Activated T-cell treated with anti-CD3 and anti-CD28 coated beads, Interleukin-2, amount 50 U/mL, for 48 hours (primary cell): ENCODE results near the gene ODAD3.
"Not testable (repeated sequence)": the region's sequence is repeated elsewhere in the genome, so short reads cannot be mapped to it uniquely, and the experiment has no call there.

Source experiments
- DNase-seq, 2 experiments: peaks; one replicate each; pipeline ENCODE4 v3.0.0-alpha.2; 2020

Gene ODAD3

DNA sequence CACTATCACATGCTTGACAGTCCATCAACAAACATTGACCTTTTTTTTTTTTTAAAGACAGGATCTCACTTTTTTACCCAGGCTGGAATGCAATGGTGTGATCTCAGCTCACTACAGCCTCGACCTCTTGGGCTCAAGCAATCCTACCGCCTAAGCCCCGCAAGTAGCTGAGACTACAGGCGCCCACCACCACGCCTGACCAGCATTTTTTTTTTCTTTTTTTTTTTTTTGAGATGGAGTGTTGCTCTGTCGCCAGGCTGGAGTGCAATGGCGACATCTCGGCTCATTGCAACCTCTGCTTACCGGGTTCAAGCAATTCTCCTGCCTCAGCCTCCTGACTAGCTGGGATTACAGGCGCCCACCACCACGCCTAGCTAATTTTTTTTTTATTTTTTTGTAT, 24.0 kb upstream of the ODAD3 start:
- not testable (repeated sequence) for DNase-seq

DNA sequence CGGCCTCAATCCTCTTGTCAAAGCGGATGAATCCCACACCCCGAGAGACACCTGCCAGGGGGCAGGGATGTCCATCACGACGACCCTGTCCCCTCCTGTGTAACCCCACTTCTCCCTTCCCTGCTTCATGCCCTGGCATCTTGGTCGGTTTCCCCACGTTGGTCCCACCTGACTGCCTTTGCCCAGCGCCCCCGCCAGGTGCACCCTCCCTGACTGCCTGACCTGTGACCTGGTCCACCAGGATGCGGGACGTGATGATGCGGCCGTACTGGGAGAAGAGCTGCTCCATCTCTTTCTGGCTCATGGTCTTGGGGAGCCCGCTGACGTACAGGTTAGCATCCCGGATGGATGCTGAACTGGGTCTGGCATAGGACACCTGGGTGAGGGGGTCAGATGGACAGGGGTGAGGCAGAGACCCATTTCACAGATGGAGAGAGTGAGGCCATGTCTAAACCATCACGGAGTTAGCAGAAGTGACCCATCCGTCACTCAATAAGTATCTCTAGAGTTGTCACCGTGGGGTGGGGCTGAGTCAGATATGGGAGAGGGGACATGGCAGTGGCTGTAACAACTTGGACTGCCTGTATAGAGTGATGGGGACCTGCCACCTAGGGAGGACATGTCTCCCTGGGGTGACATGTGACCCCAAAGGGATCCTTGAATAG, 23.4 kb upstream of the ODAD3 start:
- DNase-seq, result no peak

DNA sequence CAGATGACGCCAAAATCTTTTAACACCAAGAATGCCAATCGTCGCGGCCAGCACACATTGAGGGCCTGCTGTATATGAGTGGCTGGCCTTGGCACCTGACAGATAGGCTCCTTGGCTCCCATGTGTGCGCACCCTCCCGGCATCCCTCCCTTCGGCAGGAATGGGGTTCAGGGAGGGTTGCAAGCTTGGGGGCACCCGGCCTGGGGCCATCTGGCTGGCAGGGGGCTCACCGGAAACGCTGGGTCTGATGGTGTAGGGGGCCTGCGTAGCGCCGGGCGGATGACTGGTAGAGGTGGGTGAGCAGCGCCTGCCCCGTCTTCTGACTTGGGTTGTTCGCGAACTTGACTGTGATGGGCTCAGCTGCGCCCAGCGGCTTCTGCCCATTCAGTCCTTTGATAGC, 22.9 kb upstream of the ODAD3 start:
- DNase-seq, result no peak

DNA sequence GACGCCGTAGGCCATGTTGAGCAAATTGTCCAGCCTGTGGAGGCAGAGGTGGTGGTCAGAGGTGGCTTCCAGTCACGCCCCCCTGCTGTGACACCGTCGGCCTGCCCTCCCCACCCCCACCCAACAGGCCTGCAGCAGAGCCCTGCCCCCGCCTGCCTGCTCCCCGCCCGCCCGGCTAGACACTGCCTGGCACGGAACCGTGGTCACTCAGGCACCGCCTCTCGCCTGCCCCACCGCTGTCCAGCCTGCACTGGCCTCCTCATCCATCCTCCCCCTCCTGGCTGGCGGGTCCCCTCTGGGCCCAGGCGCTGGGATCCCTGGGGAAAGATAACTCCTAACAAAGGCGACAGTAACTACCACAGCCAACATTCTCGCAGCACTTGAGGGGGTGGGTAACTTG, 22.2 kb upstream of the ODAD3 start:
- DNase-seq, result no peak

DNA sequence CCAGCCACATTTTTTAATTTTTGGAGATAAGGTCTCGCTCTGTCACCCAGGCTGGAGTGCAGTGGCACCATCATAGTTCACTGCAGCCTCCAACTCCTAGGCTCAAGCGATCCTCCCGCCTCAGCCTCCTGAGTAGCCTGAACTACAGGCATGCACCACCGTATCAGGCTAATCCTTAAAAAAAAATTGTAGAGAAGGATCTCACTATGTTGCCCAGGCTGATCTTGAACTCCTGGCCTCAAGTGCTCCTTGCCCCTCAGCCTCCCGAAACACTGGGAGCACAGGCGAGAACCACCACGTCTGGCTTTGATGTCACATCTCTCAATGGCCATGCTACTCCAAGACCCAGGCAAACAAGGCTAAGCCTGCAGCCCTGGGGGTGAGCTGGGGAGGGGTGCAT, 21.7 kb upstream of the ODAD3 start:
- DNase-seq, result no peak

DNA sequence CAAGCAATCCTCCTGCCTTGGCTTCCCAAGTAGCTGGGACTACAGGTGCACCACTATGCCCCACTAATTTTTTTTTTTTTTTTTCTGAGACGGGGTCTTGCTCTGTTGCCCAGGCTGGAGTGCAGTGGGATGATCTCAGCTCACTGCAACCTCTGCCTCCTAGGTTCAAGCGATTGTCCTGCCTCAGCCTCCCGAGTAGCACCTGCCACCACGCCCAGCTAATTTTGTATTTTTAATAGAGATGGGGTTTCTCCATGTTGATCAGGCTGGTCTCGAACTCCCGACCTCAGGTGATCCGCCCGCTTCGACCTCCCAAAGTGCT, 20.3 kb upstream of the ODAD3 start:
- not testable (repeated sequence) for DNase-seq

DNA sequence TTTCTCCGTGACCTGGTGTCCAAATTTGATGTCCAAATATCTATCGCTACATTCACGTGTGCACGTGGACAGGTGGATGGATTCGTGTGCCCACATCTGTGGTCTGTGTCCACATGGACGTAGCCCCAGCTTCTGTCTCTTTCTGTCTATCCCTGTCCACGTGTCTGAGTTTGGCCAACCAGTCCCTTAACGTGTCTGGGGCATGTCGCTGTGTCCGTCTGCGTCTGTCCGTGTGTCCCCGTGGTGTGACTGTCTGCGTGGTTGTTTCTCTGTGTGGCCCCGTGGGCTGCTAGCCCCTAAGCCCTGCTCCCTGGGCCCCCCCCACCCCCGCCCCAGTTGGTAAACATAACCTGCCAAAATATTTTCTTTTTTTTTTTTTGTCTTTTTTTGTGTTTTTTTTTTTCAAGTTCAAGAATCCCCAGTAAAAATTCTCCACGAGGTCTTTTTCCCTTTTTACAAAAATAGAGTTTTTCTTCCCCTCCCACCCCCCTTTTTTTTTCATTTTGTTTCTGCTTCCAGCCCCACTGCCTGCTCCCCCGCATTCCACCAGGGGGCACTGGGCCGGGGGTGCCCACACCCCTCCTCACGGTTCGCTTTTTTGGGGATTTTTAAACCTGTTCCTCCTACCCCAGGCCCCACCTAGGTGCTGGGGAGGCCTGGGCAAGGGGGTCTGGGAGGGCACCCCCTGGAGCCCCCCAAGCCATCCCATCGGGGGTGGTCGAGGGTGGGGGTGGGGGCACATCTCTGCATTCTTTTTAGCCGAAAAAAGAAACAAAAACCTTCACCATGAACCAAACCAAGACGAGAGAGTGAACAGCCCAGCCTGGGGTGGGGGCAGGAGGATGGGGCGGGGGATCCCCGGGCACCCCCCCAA, 18.8 kb upstream of the ODAD3 start:
- DNase-seq, result peak; percentile 33 to 39

DNA sequence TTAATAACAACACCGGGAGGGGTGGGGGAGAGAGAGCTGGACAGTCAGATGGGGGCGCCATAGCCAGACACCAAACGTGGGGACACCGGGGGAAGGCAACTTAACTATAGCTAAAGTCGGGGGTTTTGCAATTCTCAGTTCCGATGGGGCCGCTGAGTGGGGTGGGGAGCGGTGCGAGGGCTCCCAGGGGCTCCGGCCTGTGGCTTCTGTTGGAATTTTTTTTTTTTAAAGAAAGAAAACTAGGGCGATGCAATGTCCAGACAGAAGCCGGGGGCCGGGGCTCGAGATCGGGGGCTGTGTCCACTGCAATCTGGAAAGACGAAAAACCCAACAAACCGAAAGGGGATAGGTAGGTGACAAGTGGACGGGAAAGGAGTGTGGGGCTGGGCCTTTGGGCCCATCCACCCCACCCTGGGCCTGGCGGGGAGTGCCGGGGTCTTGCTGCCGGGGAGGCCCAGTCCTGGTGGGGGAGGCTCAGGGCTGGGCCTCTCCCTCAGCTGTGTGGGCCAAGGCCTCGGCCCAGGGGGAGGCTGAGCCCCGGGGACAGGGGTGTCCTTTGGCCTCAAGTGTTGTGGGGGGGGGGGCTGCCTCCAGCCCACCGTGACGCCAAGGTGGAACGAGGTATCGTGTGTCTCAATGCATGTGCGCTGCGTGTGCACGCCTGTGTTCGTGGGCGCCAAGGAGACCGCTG, 17.8 kb upstream of the ODAD3 start:
- no peak for DNase-seq

DNA sequence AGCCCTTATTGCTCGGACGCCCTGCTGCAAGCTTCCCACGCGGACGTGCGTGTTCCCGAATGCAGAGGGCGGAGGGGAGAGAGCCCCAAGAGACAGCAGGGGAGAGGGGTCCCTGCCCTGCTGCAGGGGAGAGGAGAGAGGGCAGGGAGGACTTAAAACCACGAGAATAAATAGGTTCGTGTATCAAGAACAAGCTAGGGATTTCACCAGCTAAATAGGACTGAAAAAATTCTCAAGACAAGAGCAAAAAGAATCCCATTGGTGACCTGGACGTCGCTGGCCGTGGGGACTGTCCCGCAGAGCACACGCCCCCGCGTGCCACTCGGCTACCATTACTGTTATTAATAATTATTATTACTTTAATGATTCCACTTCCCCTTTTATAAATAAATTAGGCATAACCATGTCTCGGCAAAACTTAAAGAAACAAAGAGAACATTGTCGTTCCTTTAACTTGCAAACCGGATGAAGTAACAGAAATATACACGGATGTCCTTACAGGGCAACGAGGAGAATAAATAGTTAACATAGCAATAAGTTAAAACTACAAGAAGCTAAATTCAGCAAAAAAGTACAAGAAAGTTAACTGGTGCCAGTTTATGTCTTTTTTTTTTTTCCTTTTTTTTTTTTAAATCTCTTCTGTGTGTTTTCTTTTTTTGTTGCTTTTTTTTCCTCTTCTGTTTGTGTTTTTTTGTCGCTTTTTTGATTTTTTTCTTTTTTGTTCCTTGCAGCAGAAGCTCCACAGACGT, 17.1 kb upstream of the ODAD3 start:
- DNase-seq, result no peak

DNA sequence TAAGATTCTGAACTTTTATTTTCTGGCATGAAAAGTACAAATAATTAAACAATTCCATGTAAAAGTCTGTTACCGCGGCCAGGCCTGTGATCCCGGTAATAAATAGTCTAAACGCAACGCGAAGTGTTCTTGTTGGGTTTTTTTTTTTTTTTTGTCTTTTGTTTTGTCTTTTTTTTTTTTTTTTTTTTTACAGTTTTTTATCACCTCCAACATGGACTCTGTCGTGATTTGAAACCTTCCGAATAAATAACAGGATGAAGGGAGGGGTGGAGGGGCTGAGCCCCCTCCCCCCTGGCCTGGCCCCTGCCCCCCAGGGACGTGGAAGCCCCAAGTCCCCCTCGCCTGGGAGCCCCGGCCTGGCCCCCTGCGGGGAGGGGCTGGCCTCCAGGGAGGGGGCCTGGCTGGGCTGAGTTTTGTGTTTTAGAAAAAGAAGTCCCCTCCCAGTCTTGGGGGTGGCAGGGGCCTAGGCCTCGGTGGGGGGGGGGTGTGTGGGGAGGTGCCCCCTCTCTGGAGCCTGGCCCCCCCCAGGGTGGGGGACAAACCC, 16.5 kb upstream of the ODAD3 start:
- DNase-seq, result no peak

DNA sequence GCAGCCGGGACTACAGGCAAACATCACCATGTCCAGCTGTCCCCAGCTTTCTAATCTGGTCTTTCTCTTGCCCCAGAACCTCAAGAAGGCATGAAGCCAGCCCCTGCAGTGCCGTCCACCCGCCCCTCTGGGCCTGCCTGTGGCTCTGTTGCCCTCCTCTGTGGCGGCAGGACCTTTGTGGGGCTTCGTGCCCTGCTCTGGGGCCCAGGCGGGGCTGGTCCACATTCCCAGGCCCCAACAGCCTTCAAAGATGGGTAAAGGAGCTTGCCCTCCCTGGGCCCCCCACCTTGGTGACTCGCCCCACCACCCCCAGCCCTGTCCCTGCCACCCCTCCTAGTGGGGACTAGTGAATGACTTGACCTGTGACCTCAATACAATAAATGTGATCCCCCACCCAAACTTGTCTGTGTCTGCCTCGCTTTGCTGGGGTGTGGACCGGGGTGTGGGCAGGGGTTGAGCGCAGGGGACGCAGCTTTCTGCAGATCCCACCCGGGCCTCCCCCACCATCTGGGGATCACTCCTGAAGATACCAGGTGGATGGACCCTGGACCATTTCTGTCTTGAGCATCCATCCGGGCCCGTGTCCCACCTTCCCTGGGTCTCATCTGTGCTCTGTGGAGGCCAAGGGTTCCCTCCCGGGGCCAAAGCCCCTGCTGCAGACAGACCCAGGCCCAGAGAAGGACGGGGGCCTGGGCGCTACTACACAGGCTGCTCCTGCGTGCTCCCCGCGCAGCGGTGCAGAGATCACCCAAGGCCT, 15.8 kb upstream of the ODAD3 start:
- DNase-seq, result no peak

DNA sequence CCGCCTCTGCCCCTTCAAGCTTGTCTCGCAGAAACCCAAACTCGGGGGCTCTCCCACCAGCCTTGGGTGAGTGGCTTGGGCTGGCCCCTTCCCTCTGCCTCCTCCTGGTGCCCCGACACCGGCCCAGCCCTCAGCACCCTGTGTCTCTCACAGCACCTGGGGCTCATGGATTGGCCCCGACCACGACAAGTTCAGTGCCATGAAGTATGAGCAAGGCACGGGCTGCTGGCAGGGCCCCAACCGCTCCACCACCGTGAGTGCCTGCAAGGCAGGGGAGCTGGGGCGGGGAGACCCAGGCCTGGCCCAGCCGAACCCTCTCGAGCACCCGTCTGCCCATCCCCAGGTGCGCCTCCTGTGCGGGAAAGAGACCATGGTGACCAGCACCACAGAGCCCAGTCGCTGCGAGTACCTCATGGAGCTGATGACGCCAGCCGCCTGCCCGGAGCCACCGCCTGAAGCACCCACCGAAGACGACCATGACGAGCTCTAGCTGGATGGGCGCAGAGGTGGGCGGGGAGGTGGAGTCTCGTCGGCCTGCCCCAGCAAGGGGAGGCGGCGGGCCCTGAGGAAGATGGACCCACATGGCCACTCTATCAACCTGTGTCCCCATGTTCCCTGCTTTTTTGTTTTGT, 14.1 kb upstream of the ODAD3 start:
- no peak for DNase-seq

DNA sequence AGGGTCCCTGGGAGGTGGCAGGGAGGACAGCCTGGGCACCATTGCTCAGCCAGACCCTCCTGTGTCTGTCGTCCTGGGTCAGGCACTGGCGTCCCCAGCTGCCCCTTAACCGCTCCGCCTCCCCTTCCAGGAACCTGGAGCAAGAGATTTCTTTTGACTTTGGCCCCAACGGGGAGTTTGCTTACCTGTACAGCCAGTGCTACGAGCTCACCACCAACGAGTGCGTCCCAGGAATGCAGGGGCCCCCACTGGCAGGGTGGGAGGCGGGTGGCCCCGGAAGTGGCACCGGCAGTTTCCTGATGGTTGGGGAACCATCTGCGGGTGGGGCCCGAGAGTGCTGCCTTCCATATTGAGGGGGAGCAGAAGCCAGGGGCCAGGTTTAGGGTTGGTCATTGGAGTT, 13.5 kb upstream of the ODAD3 start:
- DNase-seq, result no peak

DNA sequence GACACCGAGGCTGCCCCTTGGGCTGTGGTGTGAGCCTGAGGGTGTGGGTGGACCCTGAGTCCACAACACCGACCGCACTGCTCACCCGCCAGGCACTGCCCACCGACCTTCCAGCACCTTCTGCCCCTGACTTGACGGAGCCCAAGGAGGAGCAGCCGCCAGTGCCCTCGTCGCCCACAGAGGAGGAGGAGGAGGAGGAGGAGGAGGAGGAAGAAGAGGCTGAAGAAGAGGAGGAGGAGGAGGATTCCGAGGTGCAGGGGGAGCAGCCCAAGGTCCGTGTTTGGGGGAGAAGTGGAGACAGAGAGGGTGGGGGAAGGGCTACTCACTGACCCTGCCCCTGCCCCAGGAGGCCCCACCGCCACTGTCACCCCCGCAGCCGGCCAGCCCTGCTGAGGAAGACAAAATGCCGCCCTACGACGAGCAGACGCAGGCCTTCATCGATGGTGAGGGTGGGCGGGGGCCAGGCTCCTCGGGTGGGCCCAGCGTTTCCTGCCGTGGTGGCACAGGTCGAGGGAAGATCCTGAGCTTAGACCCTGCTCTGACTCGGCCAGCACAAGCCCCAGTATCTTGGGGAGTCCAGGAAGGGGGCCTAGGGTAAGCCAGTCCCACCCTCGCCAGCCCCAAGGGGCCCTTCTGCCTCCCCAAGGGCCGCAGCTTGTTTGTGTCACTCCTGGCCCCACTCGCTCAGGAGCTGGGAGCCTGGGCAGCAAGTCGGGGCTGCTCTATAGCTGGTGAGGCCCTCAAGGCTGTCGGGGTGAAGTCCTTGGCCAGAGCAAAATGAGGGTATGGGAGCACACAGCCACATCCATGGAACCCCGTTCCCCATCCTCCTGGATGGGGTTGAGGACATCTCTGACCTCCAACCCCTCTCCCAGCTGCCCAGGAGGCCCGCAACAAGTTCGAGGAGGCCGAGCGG, 12.7 kb upstream of the ODAD3 start:
- DNase-seq, result no peak

DNA sequence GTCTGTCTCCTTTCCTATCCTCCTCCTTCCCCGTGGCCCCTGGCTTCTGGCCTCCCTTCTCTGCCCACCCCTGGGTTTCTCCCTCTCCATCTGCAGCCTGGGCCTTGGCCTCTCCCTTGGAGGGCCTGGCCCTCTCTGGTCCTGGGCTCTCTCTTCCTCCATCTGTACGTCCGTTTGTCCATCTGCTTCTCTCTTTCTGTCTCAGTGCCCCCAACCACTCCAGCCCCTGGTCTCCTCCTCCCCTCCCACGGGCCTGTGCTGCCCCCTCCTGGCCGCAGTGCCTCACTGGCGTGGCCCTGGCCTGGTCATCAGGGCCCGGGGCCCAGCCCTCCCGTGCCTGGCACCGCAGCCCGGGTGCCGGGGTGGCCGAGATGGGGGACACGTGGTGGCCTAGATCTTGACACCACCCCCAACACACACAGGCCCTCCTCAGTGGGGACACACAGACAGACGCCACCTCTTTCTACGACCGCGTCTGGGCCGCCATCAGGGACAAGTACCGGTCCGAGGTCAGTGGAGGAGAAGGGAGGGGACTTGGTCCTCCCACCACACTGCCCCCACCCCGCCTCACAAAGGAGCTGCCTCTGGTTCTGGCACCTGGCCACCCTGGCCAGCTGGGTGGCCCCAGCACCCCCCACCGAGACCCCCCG, 11.9 kb upstream of the ODAD3 start:
- DNase-seq, result peak; percentile 64 to 65

DNA sequence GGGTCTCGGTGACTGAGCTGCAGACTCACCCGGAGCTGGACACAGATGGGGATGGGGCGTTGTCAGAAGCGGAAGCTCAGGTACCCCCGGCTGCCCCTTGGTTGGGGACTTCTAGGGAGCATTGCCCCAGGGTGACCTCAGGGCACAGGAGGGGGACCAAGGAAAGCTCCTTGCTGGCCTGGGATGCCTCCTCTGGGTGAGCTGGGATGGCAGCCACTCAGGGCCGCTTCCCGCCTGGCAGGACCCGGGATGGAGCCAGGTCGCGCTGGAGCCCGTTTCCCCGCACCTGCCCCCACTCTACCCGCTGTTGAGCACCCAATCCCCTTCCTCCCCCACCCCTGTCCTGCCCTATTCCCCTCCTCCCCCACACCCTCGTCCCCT, 11.3 kb upstream of the ODAD3 start:
- no peak for DNase-seq

DNA sequence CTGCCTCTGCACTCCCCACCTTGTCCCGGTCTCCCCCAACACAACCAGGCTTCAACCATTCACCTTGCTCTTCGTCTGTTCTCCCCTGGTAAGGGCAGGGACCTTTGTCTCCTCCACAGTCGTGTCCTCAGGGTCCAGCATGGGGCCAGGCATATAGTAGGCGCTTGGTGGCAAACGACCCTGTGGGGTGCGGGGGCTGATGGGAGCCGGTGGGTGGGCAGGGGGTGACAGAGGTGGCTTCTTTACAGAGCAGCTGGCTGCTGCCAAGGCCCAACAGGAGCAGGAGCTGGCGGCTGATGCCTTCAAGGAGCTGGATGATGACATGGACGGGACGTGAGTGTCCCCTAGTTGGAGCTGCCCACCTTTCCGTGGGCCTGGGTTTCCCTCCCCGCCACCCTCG, 10.2 kb upstream of the ODAD3 start:
- no peak for DNase-seq

DNA sequence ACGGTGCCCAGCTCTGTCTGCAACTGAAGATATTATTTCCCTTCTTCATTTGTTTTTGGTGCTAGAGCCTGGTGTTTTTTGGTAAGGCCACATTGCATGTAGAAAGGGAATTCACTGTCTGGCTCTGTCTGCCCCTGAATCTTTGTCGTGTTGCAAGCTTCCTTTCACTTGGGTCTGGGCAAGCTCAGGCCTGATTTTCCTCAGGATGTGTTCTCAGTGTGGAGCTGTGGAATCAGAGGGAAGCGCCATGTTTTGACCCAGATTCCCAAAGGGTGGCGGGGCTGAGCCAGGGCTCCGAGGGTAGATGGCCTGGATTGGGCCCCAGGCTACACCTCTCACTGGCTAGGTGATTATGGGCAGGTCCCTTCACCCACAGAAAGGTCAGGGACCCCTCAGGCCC, 9.1 kb upstream of the ODAD3 start:
- no peak for DNase-seq

DNA sequence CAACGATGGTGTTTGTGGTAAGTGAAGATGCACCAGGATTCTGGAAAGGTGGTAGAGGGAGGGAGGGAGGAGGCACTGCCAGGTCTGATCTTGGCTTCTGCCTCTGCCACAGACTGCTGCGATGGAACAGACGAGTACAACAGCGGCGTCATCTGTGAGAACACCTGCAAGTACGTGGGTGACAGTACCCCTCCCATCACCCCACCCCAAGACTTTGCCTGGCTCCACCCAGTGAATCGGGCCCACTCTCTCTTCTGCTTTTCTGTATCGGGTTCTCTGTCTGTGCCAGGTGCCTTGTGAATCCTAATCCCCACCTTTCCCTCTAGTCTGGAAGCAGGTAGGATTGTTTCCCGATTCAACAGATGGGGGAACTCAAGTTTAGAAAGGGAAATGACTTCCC, 3.0 kb upstream of the ODAD3 start:
- DNase-seq, result no peak

DNA sequence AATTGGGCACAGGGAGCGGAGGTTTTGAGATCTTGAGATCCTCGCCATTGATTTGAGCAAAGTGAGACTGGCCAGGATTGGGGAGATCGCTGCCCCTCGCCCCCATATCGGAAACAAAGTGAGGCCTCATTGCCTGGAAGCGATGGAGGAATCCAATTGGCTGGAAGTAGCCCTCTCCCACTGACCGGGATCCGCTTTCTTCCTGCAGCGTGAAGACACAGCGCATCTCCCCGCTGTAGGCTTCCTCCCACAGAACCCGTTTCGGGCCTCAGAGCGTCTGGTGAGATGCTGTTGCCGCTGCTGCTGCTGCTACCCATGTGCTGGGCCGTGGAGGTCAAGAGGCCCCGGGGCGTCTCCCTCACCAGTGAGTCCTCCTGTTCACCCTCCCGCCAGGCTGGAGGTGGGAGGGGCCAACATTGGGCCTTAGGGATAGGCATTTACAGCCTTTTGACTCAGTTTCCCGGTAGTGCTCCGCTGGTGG, 952 bp upstream of the ODAD3 start:
- DNase-seq, result peak in 1 of 2 experiments; percentile 43
